AG20443 (cell line): ENCODE data around the gene VSTM2L.
"Not testable (repeated sequence)": the region's sequence is repeated elsewhere in the genome, so short reads cannot be mapped to it uniquely, and the experiment has no call there.

ENCODE experiments used
- DNase-seq: peaks from one replicate; pipeline ENCODE4 v3.0.0; 2012; ENCODE audit warnings: low spot score, mixed read lengths

Gene VSTM2L

GRCh38 chr20:37938181-37938750, 35.3 kb downstream of the VSTM2L start:
- DNase-seq = no peak

- no peak for DNase-seq
Measured at GRCh38 chr20:37938954-37939353, 36.0 kb downstream of the VSTM2L start.

GRCh38 chr20:37939701-37940560, 37.0 kb downstream of the VSTM2L start:
- DNase-seq = no peak

- no peak for DNase-seq
Measured at GRCh38 chr20:37940858-37941257, 37.9 kb downstream of the VSTM2L start.

GRCh38 chr20:37941332-37941731, 38.4 kb downstream of the VSTM2L start:
- peak; percentile 14 for DNase-seq

- DNase-seq = no peak
Measured at GRCh38 chr20:37941992-37942391, 39.1 kb downstream of the VSTM2L start.

GRCh38 chr20:37943033-37943432, 40.1 kb downstream of the VSTM2L start:
- DNase-seq = no peak

GRCh38 chr20:37943501-37944455, 40.9 kb downstream of the VSTM2L start:
- DNase-seq = peak; percentile 9

- DNase-seq = no peak
Measured at GRCh38 chr20:37944456-37944981, 41.6 kb downstream of the VSTM2L start.

GRCh38 chr20:37945091-37945547, 42.2 kb downstream of the VSTM2L start:
- DNase-seq = no peak

GRCh38 chr20:37946946-37947345, 44.0 kb downstream of the VSTM2L start:
- no peak for DNase-seq

GRCh38 chr20:37947943-37948342, 45.0 kb downstream of the VSTM2L start:
- no peak for DNase-seq

- DNase-seq = no peak
Measured at GRCh38 chr20:37948956-37949355, 46.0 kb downstream of the VSTM2L start.

- DNase-seq = no peak
Measured at GRCh38 chr20:37954190-37954589, 51.3 kb downstream of the VSTM2L start.

GRCh38 chr20:37954626-37955025, 51.7 kb downstream of the VSTM2L start:
- DNase-seq = no peak

GRCh38 chr20:37955511-37955910, 52.6 kb downstream of the VSTM2L start:
- DNase-seq = no peak

GRCh38 chr20:37956107-37956585, 53.2 kb downstream of the VSTM2L start:
- DNase-seq = no peak

- no peak for DNase-seq
Measured at GRCh38 chr20:37958856-37959520, 56.1 kb downstream of the VSTM2L start.

- DNase-seq = no peak
Measured at GRCh38 chr20:37961066-37961465, 58.1 kb downstream of the VSTM2L start.

- not testable (repeated sequence) for DNase-seq
Measured at GRCh38 chr20:37963483-37963882, 60.6 kb downstream of the VSTM2L start.

GRCh38 chr20:37968841-37969401, 66.0 kb downstream of the VSTM2L start:
- no peak for DNase-seq
